Measurements from ENCODE around the gene ZC3H14. TPM values are rescaled to one million over a fixed set of nuclear protein-coding genes. Genes with fewer than 3 reads are reported as not detected.

ZC3H14 gene
- total RNA-seq, 1 donor from 2014 or later: 85.0 TPM

GRCh38 chr14:88565427-88565826, 2.6 kb downstream of the ZC3H14 start:
- Mint-ChIP-seq H3K36me3 (peaks cover 19% of the 10 kb centered on the region), H3K9me3 (no peaks in the 10 kb centered on the region), H3K4me1 (peaks cover 24% of the 10 kb centered on the region), H3K27me3 (ENCODE audit: low read depth) (no peaks in the 10 kb centered on the region), H3K4me3 (peak overlapping the region; percentile 22), H3K27ac (no peak overlapping the region)
- DNase-seq (ENCODE audit: low spot score in 2 of 2, unreplicated experiment in 2 of 2): no peak
- TF ChIP-seq CTCF (IDR thresholded peaks at IDR 0.05; ENCODE audit: unreplicated experiment): no peak

GRCh38 chr14:88568196-88568595, 5.4 kb downstream of the ZC3H14 start:
- no peak overlapping the region for H3K4me3 Mint-ChIP-seq
- no peaks in the 10 kb centered on the region for H3K9me3 Mint-ChIP-seq
- no peak overlapping the region for H3K27ac Mint-ChIP-seq
- H3K27me3 Mint-ChIP-seq (ENCODE audit: low read depth): no peaks in the 10 kb centered on the region
- H3K36me3 Mint-ChIP-seq: peaks cover 34% of the 10 kb centered on the region
- H3K4me1 Mint-ChIP-seq: peaks cover 16% of the 10 kb centered on the region
- DNase-seq (ENCODE audit: low spot score in 2 of 2, unreplicated experiment in 2 of 2): no peak
- no peak for TF ChIP-seq CTCF (IDR thresholded peaks at IDR 0.05; ENCODE audit: unreplicated experiment)

GRCh38 chr14:88572117-88572516, 9.3 kb downstream of the ZC3H14 start:
- no peak overlapping the region for H3K27ac Mint-ChIP-seq
- TF ChIP-seq CTCF (IDR thresholded peaks at IDR 0.05; ENCODE audit: unreplicated experiment): no peak
- H3K27me3 Mint-ChIP-seq (ENCODE audit: low read depth): no peaks in the 10 kb centered on the region
- no peaks in the 10 kb centered on the region for H3K9me3 Mint-ChIP-seq
- H3K4me3 Mint-ChIP-seq: no peak overlapping the region
- no peak for DNase-seq (ENCODE audit: low spot score in 2 of 2, unreplicated experiment in 2 of 2)
- peaks cover 56% of the 10 kb centered on the region for H3K36me3 Mint-ChIP-seq
- H3K4me1 Mint-ChIP-seq: no peaks in the 10 kb centered on the region

GRCh38 chr14:88576222-88576621, 13.4 kb downstream of the ZC3H14 start:
- Mint-ChIP-seq H3K36me3 (peaks cover 63% of the 10 kb centered on the region), H3K9me3 (no peaks in the 10 kb centered on the region), H3K27ac (no peak overlapping the region), H3K4me3 (no peak overlapping the region), H3K4me1 (no peaks in the 10 kb centered on the region), H3K27me3 (ENCODE audit: low read depth) (no peaks in the 10 kb centered on the region)
- no peak for DNase-seq (ENCODE audit: low spot score in 2 of 2, unreplicated experiment in 2 of 2)
- no peak for TF ChIP-seq CTCF (IDR thresholded peaks at IDR 0.05; ENCODE audit: unreplicated experiment)

- Mint-ChIP-seq H3K4me3 (no peak overlapping the region), H3K36me3 (peaks cover 53% of the 10 kb centered on the region), H3K27me3 (ENCODE audit: low read depth) (no peaks in the 10 kb centered on the region), H3K9me3 (peaks cover 5% of the 10 kb centered on the region), H3K4me1 (peaks cover 4% of the 10 kb centered on the region), H3K27ac (no peak overlapping the region)
- DNase-seq (ENCODE audit: low spot score in 2 of 2, unreplicated experiment in 2 of 2): no peak
- TF ChIP-seq CTCF (IDR thresholded peaks at IDR 0.05; ENCODE audit: unreplicated experiment): no peak
Measured at GRCh38 chr14:88584451-88584850, 21.6 kb downstream of the ZC3H14 start.

- Mint-ChIP-seq H3K27me3 (ENCODE audit: low read depth) (no peaks in the 10 kb centered on the region), H3K36me3 (peaks cover 50% of the 10 kb centered on the region), H3K9me3 (peaks cover 5% of the 10 kb centered on the region), H3K27ac (no peak overlapping the region), H3K4me3 (no peak overlapping the region), H3K4me1 (peaks cover 12% of the 10 kb centered on the region)
- TF ChIP-seq CTCF (IDR thresholded peaks at IDR 0.05; ENCODE audit: unreplicated experiment): no peak
- DNase-seq (ENCODE audit: low spot score in 2 of 2, unreplicated experiment in 2 of 2): no peak
Measured at GRCh38 chr14:88588081-88588480, 25.2 kb downstream of the ZC3H14 start.
